ENCODE data around the gene BST1. TPM values are rescaled to one million over a fixed set of nuclear protein-coding genes. Genes with fewer than 3 reads are reported as not detected.

Gene BST1
- polyA plus RNA-seq, 1 donor (not counting 4 experiments of a cell fraction or from before 2014, with no cell fraction given) = 1.2 TPM

GRCh38 chr4:15735536-15735935 is 32.7 kb downstream of the BST1 start:
- DNase-seq (ENCODE audit: low read depth, low spot score) (no peak), FAIRE-seq (no peak)
- TF ChIP-seq EZH2 (IDR thresholded peaks at IDR 0.05; ENCODE audit: low read length) (no peak), CTCF (optimal IDR thresholded peaks at IDR 0.05 in 1 of 3, IDR thresholded peaks at IDR 0.05 in 1 of 3, conservative IDR thresholded peaks at IDR 0.05 in 1 of 3; ENCODE audit: extremely low read depth in 1 of 3, insufficient read depth in 2 of 3, low read length in 3 of 3) (no peak)
- H3K4me3 ChIP-seq (ENCODE audit: control insufficient read depth in 2 of 3, extremely low read depth in 1 of 3, insufficient read depth in 2 of 3, low read depth in 1 of 3, low read length in 3 of 3) = no peak overlapping the region
- H3K36me3 ChIP-seq (ENCODE audit: control insufficient read depth in 2 of 2, extremely low read depth in 1 of 2, insufficient read depth in 2 of 2, low read length in 2 of 2) = no peaks in the 10 kb centered on the region
- no peak overlapping the region for H3K9ac ChIP-seq (ENCODE audit: control insufficient read depth, extremely low read depth, insufficient read depth, low read length)
- no peaks in the 10 kb centered on the region for H3K79me2 ChIP-seq (ENCODE audit: control insufficient read depth, insufficient read depth, low read length)
- dilution Hi-C loops (cut with MboI; ENCODE audit: extremely low pct_ligation_motif_present, low sequenced_read_pairs) = no loop called here
- H3K4me1 ChIP-seq (ENCODE audit: control insufficient read depth, extremely low read depth, insufficient read depth, low read length) = no peaks in the 10 kb centered on the region
- no peak overlapping the region for H3K4me2 ChIP-seq (ENCODE audit: control insufficient read depth, extremely low read depth, insufficient read depth, low read depth, low read length)
- no peak overlapping the region for H2AFZ ChIP-seq (ENCODE audit: control insufficient read depth, low read length)
- no peaks in the 10 kb centered on the region for H3K9me1 ChIP-seq (ENCODE audit: control insufficient read depth, extremely low read depth, insufficient read depth, low read length)
- H3K27ac ChIP-seq (ENCODE audit: control insufficient read depth, insufficient read depth, low read length) = no peak overlapping the region
- H3K9me3 ChIP-seq (ENCODE audit: control insufficient read depth, low read depth, low read length) = no peaks in the 10 kb centered on the region
- H3K27me3 ChIP-seq (ENCODE audit: control insufficient read depth, extremely low read depth, insufficient read depth, low read length) = no peaks in the 10 kb centered on the region
- H4K20me1 ChIP-seq (ENCODE audit: control insufficient read depth, extremely low read depth, insufficient read depth, low read length) = no peaks in the 10 kb centered on the region

GRCh38 chr4:15736514-15737050 is 33.7 kb downstream of the BST1 start:
- dilution Hi-C loops (cut with MboI; ENCODE audit: extremely low pct_ligation_motif_present, low sequenced_read_pairs) = no loop called here
- no peaks in the 10 kb centered on the region for H3K9me1 ChIP-seq (ENCODE audit: control insufficient read depth, extremely low read depth, insufficient read depth, low read length)
- H3K27ac ChIP-seq (ENCODE audit: control insufficient read depth, insufficient read depth, low read length) = no peak overlapping the region
- H3K4me1 ChIP-seq (ENCODE audit: control insufficient read depth, extremely low read depth, insufficient read depth, low read length) = no peaks in the 10 kb centered on the region
- no peak overlapping the region for H3K4me3 ChIP-seq (ENCODE audit: control insufficient read depth in 2 of 3, extremely low read depth in 1 of 3, insufficient read depth in 2 of 3, low read depth in 1 of 3, low read length in 3 of 3)
- H4K20me1 ChIP-seq (ENCODE audit: control insufficient read depth, extremely low read depth, insufficient read depth, low read length) = no peaks in the 10 kb centered on the region
- no peaks in the 10 kb centered on the region for H3K27me3 ChIP-seq (ENCODE audit: control insufficient read depth, extremely low read depth, insufficient read depth, low read length)
- H3K9me3 ChIP-seq (ENCODE audit: control insufficient read depth, low read depth, low read length) = no peaks in the 10 kb centered on the region
- no peaks in the 10 kb centered on the region for H3K36me3 ChIP-seq (ENCODE audit: control insufficient read depth in 2 of 2, extremely low read depth in 1 of 2, insufficient read depth in 2 of 2, low read length in 2 of 2)
- H3K9ac ChIP-seq (ENCODE audit: control insufficient read depth, extremely low read depth, insufficient read depth, low read length) = no peak overlapping the region
- DNase-seq (ENCODE audit: low read depth, low spot score) (no peak), FAIRE-seq (no peak)
- no peak overlapping the region for H3K4me2 ChIP-seq (ENCODE audit: control insufficient read depth, extremely low read depth, insufficient read depth, low read depth, low read length)
- TF ChIP-seq CTCF (optimal IDR thresholded peaks at IDR 0.05 in 1 of 3, IDR thresholded peaks at IDR 0.05 in 1 of 3, conservative IDR thresholded peaks at IDR 0.05 in 1 of 3; ENCODE audit: extremely low read depth in 1 of 3, insufficient read depth in 2 of 3, low read length in 3 of 3) = no peak
- no peak for TF ChIP-seq EZH2 (IDR thresholded peaks at IDR 0.05; ENCODE audit: low read length)
- no peaks in the 10 kb centered on the region for H3K79me2 ChIP-seq (ENCODE audit: control insufficient read depth, insufficient read depth, low read length)
- no peak overlapping the region for H2AFZ ChIP-seq (ENCODE audit: control insufficient read depth, low read length)
